Inflammatory macrophage (primary cell): ENCODE measurements around the gene MFNG.

Source experiments
- DNase-seq, 2 donors: peaks; one replicate each; pipeline ENCODE4 v3.0.0-alpha.2; 2020 to 2022

Gene MFNG

DNA sequence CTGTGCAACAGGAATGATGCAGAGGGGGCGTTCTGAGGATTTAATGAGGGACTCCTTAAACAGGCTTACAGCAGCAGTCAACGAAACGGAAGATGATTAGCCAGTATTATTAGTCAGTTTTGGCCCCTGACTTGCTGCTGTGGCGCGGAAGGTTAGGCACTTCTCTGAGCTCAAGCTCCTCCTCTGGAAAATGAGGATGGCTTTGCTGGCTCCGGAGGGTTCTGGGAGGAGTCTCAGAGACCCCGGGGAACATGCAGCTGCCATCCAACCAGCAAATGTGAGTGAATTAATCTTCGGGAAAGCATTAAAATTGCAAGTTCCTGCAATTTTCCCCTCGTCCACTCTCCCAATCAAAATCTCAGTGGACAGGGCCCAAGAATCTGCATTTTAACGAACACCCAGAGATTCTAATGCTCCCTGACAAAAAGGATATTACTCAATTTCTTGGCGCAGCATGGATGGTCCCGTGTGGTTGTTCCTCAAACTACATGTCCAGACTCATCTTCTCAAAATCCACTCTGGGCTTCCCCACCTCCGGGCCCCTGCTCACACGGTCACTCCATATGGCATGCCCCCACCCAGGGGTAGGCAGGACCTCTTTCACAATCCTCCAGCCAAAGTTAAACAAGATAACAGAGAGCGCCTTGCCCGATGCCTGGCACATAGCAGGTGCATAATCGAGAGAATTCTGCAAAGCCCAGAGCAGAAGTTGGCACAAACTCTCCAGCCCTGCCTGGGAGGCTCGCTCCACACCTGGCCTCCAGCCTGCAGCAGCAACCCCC lies 65.3 kb downstream of the MFNG start:
- peak; percentile 78 to 79 for DNase-seq

DNA sequence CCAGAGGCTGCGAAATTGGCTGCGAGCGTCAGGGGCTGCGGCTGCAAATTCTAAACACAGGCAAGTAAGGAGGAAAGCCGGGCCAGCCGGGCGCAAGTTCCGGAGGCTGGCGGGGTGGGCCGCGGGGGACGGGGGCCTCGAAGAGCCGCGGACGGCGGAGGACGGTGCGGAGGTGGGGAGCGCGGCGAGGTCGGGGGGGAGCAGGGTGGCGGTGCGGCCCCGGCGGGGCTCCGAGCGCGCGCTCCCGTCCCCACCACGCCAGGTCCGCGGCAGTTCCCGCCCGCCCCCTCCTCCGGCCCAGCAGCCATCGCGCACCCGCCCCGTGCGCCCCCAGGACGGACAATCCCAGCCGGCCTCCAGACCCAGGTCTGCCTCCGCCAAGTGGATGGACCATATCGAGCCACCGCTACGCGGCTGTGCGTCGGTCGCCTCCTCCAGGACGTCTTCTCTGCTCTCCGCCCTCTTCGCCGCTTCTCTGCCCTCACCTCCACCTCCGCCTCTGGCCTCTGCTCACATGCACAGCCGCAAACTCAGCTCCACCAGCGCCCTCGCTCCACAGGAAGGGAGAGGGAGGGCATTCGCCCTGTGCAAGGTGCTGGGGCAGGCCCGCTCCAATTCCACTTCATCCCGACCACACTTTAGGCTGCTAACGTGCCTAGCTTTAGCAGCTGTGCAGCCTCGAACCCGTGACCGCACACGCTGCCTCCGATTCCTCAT lies 66.1 kb downstream of the MFNG start:
- DNase-seq, result peak in 1 of 2 donors; percentile 20

DNA sequence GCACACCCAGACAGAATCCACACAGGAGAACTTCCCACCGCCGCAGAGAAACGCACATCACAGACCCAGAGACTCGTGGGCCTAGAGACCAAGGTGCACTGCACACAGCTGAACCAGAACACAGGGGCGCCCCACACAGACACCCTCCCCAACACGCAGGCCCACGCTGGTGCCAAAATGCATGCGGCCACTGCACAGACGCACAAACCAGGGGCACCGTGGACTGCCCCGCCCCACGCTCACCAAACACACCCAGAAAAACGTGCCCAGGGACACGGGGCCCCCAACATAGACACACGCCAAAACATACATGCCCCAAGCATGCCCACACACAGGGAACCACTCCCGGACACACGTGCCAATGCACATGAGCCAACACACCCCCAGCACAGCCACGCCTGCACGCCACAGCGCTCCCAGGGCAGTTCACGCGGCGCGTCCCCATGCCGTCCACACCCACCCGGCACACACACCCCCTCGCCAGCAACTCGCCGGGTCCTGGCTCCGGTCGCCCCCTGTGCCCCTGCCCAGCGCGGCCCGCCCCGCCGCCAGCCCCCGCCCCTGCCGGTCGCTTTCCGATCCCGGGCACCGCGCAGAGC lies 66.7 kb downstream of the MFNG start:
- DNase-seq, result peak in 1 of 2 donors; percentile 34
